CD4-positive, CD25-positive, alpha-beta regulatory T cell (primary cell): ENCODE data around the gene HBEGF. TPM values are rescaled to one million over a fixed set of nuclear protein-coding genes. Genes with fewer than 3 reads are reported as not detected.

Experiments
- ATAC-seq, 2 donors: fragments of 150-1000 bp; cut with Tn5 transposase; one replicate each; pipeline ENCODE4 v1.10.0; 2021; ENCODE audit warnings: low read depth in 2 of 2, moderate number of reproducible peaks in 2 of 2, moderate library complexity in 1 of 2
- DNase-seq, 3 donors: peaks; one replicate each; pipeline versions ENCODE4 v3.0.0 to v3.0.0-alpha.2; 2012 to 2022; ENCODE audit warnings: mixed read lengths in 1 of 3
- H3K27ac ChIP-seq: one replicate; pipeline ENCODE4 v1.7.0; 2013; ENCODE audit warnings: mild to moderate bottlenecking, low read length; ENCODE audit not compliant: insufficient read depth, poor library complexity, severe bottlenecking
- H3K27me3 ChIP-seq: one replicate; pipeline ENCODE4 v1.7.0; 2013; ENCODE audit warnings: low read length; ENCODE audit not compliant: control insufficient read depth, insufficient read depth
- H3K36me3 ChIP-seq: one replicate; pipeline ENCODE4 v1.7.0; 2013; ENCODE audit warnings: mild to moderate bottlenecking, low read length, moderate library complexity; ENCODE audit not compliant: control insufficient read depth, insufficient read depth
- H3K4me1 ChIP-seq: 2 replicates; pipeline ENCODE4 v1.7.0; 2013; ENCODE audit warnings: mild to moderate bottlenecking, low read length; ENCODE audit not compliant: insufficient read depth, control insufficient read depth, poor library complexity, severe bottlenecking
- H3K4me3 ChIP-seq: one replicate; pipeline ENCODE4 v1.7.0; 2013; ENCODE audit warnings: low read depth, mild to moderate bottlenecking, low read length, moderate library complexity
- H3K9me3 ChIP-seq, 2 experiments: 1 replicate in 1 of 2; 2 replicates in 1 of 2; pipeline ENCODE4 v1.7.0; 2013; ENCODE audit warnings: low read length in 2 of 2, mild to moderate bottlenecking in 1 of 2, moderate library complexity in 1 of 2; ENCODE audit not compliant: control insufficient read depth in 2 of 2
- H3K27ac Mint-ChIP-seq, 3 donors: one replicate each; pipeline ENCODE4 v1.8.0; 2020 to 2022; ENCODE audit warnings: mild to moderate bottlenecking in 3 of 3, mixed read lengths in 3 of 3, moderate library complexity in 2 of 3
- H3K27me3 Mint-ChIP-seq: one replicate; pipeline ENCODE4 v1.8.0; 2022; ENCODE audit warnings: mild to moderate bottlenecking, mixed read lengths
- H3K36me3 Mint-ChIP-seq: one replicate; pipeline ENCODE4 v1.8.0; 2020; ENCODE audit warnings: mixed read lengths
- H3K4me1 Mint-ChIP-seq, 4 donors: one replicate each; pipeline ENCODE4 v1.8.0; 2020 to 2022; ENCODE audit warnings: mixed read lengths in 4 of 4, mild to moderate bottlenecking in 1 of 4
- H3K4me3 Mint-ChIP-seq, 4 donors: one replicate each; pipeline ENCODE4 v1.8.0; 2020 to 2022; ENCODE audit warnings: mild to moderate bottlenecking in 4 of 4, mixed read lengths in 4 of 4, moderate library complexity in 3 of 4
- H3K9me3 Mint-ChIP-seq, 7 donors: one replicate each; pipeline ENCODE4 v1.8.0; 2020 to 2022; ENCODE audit warnings: mixed read lengths in 7 of 7, mild to moderate bottlenecking in 3 of 7, moderate library complexity in 2 of 7
- polyA plus RNA-seq, 4 donors: library from polyadenylated mRNA; unstranded; fragments of 300-500 nt; fragmentation: Illumina TruSeq; gene quantifications; one replicate each; pipeline ENCODE4 v1.2.3, GENCODE V29; 2021
- total RNA-seq: library from RNA; stranded (reverse); gene quantifications from one replicate; pipeline ENCODE4 v1.2.3, GENCODE V29; 2022

HBEGF gene
- total and polyA plus RNA-seq, 5 donors from 2014 or later = 0.47 TPM; not detected in 4

DNA sequence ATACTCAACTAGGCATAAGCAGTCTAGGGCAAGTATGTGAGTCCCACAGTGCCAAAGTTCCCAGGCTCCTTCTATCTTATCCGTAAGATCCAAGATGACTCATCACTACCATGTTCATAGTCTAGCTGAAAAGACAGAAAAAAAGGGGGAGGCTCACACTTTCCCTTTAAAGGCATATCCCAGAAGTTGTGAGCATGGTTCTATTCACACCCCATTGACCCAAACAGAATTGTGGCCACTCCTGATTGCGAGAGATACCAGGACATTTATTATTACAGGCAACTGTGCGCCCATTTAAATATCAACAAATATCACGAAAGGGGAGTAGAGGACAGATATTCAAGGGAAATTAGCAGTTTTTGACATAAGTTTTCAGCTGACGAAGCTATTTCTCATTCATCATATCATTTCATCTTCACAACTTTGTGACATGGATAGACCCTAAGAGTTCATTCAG, 35.4 kb downstream of the HBEGF start:
- Mint-ChIP-seq H3K27me3 (peaks cover 20% of the 10 kb centered on the region), H3K4me3 (no peak overlapping the region)
- H3K4me1 ChIP-seq = no peaks in the 10 kb centered on the region

DNA sequence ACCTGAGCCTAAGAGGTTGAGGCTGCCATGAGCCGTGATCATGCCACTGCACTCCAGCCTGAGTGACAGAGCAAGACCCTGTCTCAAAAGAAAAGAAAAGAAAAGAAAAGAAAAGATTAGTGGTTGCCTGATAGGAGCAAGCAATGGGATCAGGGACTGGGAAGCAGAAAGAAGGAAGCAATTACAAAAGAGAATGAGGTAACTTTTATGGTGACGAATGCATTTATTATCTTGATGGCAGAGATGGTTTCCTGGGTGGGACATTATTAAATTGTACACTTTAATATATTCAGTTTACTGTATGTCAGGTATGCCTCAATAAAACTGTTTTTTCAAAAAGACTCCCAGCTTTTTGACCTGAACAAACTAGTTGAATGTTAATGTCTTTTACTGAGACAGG, 36.0 kb downstream of the HBEGF start:
- no peak for ATAC-seq
- H3K27ac ChIP-seq = no peak overlapping the region
- no peaks in the 10 kb centered on the region for H3K36me3 Mint-ChIP-seq

More for the DNA sequence above, 35.4 kb downstream of the HBEGF start:
- peaks cover 6% of the 10 kb centered on the region for H3K27me3 ChIP-seq
- no peak overlapping the region for H3K27ac ChIP-seq
- no peaks in the 10 kb centered on the region for H3K36me3 ChIP-seq
- no peak overlapping the region for H3K4me3 ChIP-seq
- Mint-ChIP-seq H3K4me1 (no peaks in the 10 kb centered on the region), H3K27ac (no peak overlapping the region), H3K36me3 (no peaks in the 10 kb centered on the region), H3K9me3 (no peaks in the 10 kb centered on the region)
- no peaks in the 10 kb centered on the region for H3K9me3 ChIP-seq
- no peak for ATAC-seq
- no peak for DNase-seq

DNA sequence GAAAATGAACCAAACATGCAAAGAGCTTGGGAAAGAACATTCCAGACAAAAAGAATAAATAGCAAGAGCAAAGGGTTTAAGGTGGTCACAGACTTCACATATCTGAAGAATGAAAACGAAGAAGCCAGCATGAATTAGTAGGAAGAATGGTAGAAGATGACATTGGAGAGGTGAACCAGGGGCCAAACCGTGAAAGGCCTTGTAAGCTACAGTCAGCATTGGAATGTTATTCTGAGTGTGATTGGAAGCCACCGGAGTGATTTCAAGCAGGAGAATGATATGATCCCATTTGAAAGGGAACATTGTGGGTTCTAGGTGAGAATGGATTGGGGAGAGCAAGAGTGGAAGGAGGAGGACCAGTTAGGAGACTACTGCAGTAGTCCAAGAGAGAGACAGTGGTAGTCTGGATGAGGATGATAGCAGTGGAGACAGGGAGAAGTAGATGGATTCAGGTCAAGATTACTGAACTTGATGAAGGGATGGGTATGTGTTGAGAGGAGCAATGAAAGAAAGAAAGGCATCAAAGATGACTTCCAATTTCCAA, 36.6 kb downstream of the HBEGF start:
- H3K9me3 ChIP-seq = no peaks in the 10 kb centered on the region
- no peak overlapping the region for H3K27ac Mint-ChIP-seq
- H3K4me1 ChIP-seq = no peaks in the 10 kb centered on the region
- no peaks in the 10 kb centered on the region for H3K4me1 Mint-ChIP-seq
- ATAC-seq = no peak
- H3K9me3 Mint-ChIP-seq = no peaks in the 10 kb centered on the region
- H3K27ac ChIP-seq = no peak overlapping the region
- peaks cover 24% of the 10 kb centered on the region for H3K27me3 Mint-ChIP-seq
- DNase-seq = no peak
- H3K36me3 ChIP-seq = no peaks in the 10 kb centered on the region
- no peak overlapping the region for H3K4me3 ChIP-seq
- peaks cover 6% of the 10 kb centered on the region for H3K27me3 ChIP-seq
- H3K4me3 Mint-ChIP-seq = no peak overlapping the region
- H3K36me3 Mint-ChIP-seq = no peaks in the 10 kb centered on the region

More for the DNA sequence above, 36.0 kb downstream of the HBEGF start:
- Mint-ChIP-seq H3K27ac (no peak overlapping the region), H3K4me1 (no peaks in the 10 kb centered on the region), H3K4me3 (no peak overlapping the region), H3K9me3 (no peaks in the 10 kb centered on the region), H3K27me3 (peaks cover 24% of the 10 kb centered on the region)
- peaks cover 6% of the 10 kb centered on the region for H3K27me3 ChIP-seq
- DNase-seq = no peak
- no peaks in the 10 kb centered on the region for H3K36me3 ChIP-seq
- H3K9me3 ChIP-seq = no peaks in the 10 kb centered on the region
- H3K4me1 ChIP-seq = no peaks in the 10 kb centered on the region
- H3K4me3 ChIP-seq = no peak overlapping the region

DNA sequence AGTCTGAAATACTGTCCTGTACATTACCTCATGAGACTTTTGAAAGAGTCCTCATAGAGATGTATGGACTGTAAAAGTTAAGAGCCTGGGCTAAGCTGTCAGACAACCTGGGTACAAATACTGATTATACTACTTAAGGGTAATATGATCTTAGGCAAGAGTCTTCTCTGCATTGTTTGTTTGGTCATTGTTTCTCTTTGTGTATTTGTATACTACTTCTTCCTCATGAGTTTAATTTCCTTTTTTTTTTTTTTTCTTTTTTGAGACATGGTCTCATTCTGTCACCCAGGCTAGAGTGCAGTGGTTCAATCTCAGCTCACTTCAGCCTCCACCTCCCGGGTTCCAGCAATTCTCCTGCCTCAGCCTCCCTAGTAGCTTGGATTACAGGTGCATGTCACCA, 40.9 kb downstream of the HBEGF start:
- Histone ChIP-seq H3K4me3 (no peak overlapping the region), H3K36me3 (no peaks in the 10 kb centered on the region), H3K27ac (no peak overlapping the region), H3K9me3 (no peaks in the 10 kb centered on the region), H3K4me1 (peaks cover 21% of the 10 kb centered on the region), H3K27me3 (peaks cover 6% of the 10 kb centered on the region)
- Mint-ChIP-seq H3K36me3 (peaks cover 2% of the 10 kb centered on the region), H3K4me3 (peak overlapping the region in 1 of 4 donors; percentile 23), H3K4me1 (peaks cover 12 to 25% (median 19%) of the 10 kb centered on the region in 4 donors), H3K27ac (no peak overlapping the region), H3K27me3 (peaks cover 20% of the 10 kb centered on the region), H3K9me3 (no peaks in the 10 kb centered on the region)
- no peak for DNase-seq
- ATAC-seq = no peak

DNA sequence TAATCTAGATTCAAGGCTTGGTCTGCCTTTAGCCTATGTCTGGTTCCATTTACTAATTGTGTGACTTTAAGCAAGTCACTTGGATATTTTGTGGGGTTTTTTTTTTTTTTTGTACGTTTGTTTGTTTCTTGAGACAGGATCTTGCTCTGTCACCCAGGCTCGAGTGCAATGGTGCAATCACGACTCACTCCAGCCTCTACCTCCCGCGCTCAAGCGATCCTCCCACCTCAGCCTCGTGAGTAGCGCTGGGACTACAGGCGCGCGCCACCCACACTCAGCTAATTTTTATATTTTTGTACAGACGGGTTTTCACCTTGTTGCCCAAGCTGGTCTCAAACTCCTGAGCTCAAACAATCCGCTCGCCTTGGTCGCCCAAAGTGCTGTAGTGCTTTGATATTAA, 42.4 kb downstream of the HBEGF start:
- Mint-ChIP-seq H3K4me3 (peak overlapping the region in 2 of 4 donors; percentile 28 to 69), H3K9me3 (no peaks in the 10 kb centered on the region), H3K27ac (no peak overlapping the region), H3K36me3 (peaks cover 6% of the 10 kb centered on the region), H3K27me3 (peaks cover 12% of the 10 kb centered on the region), H3K4me1 (peaks cover 12 to 32% (median 20%) of the 10 kb centered on the region in 4 donors)
- peaks cover 5% of the 10 kb centered on the region for H3K36me3 ChIP-seq
- no peak for ATAC-seq
- peaks cover 21% of the 10 kb centered on the region for H3K4me1 ChIP-seq
- no peaks in the 10 kb centered on the region for H3K9me3 ChIP-seq
- no peaks in the 10 kb centered on the region for H3K27me3 ChIP-seq
- peak overlapping the region; percentile 83 for H3K4me3 ChIP-seq
- no peak for DNase-seq
- H3K27ac ChIP-seq = no peak overlapping the region

GRCh38 chr5:140302786-140303639, 43.4 kb downstream of the HBEGF start, which contains the start of gene PFDN1:
Gene PFDN1 (minus strand): TSS chr5:140303101. CDS start chr5:140303073, 28 bp downstream.
- H3K27me3 Mint-ChIP-seq = peaks cover 12% of the 10 kb centered on the region
- peaks cover 12 to 36% (median 23%) of the 10 kb centered on the region in 4 donors for H3K4me1 Mint-ChIP-seq
- H3K36me3 Mint-ChIP-seq = peaks cover 11% of the 10 kb centered on the region
- peak within 1 kb of the TSS; percentile 94 to 99 (median 98) for H3K4me3 Mint-ChIP-seq
- ATAC-seq (peak; percentile 96 to 98), DNase-seq (peak; percentile 88 to 95 (median 93))
- no peaks in the 10 kb centered on the region for H3K9me3 Mint-ChIP-seq
- peak within 1 kb of the TSS; percentile 83 for H3K4me3 ChIP-seq
- no peaks in the 10 kb centered on the region for H3K9me3 ChIP-seq
- peaks cover 21% of the 10 kb centered on the region for H3K4me1 ChIP-seq
- peaks cover 10% of the 10 kb centered on the region for H3K36me3 ChIP-seq
- peak within 1 kb of the TSS; percentile 94 to 99 (median 96) for H3K27ac Mint-ChIP-seq
- no peaks in the 10 kb centered on the region for H3K27me3 ChIP-seq
- H3K27ac ChIP-seq = peak within 1 kb of the TSS; percentile 68

- peaks cover 21% of the 10 kb centered on the region for H3K4me1 ChIP-seq
- peaks cover 11% of the 10 kb centered on the region for H3K27me3 Mint-ChIP-seq
- no peaks in the 10 kb centered on the region for H3K27me3 ChIP-seq
- no peaks in the 10 kb centered on the region for H3K9me3 Mint-ChIP-seq
- H3K4me3 Mint-ChIP-seq = peak overlapping the region in 3 of 4 donors; percentile 13 to 28 (median 28)
- H3K27ac Mint-ChIP-seq = no peak overlapping the region
- no peak overlapping the region for H3K27ac ChIP-seq
- peaks cover 13% of the 10 kb centered on the region for H3K36me3 ChIP-seq
- no peak overlapping the region for H3K4me3 ChIP-seq
- no peaks in the 10 kb centered on the region for H3K9me3 ChIP-seq
- no peak for ATAC-seq
- no peak for DNase-seq
- H3K36me3 Mint-ChIP-seq = peaks cover 22% of the 10 kb centered on the region
- peaks cover 17 to 50% (median 36%) of the 10 kb centered on the region in 4 donors for H3K4me1 Mint-ChIP-seq
These were observed 45.3 kb downstream of the HBEGF start for GRCh38 chr5:140301136-140301535.
